Measurements from ENCODE around the gene CCRL2.
A peak's percentile ranks its signal among the peaks of the same experiment; 100 is the strongest.

The CCRL2 gene

GRCh38 chr3:46406788-46407611 lies at the start of gene CCRL2, which contains the start of gene CCR5AS:
Gene CCRL2 (plus strand): TSS chr3:46407259. CDS start chr3:46408080, 821 bp downstream.
Gene CCR5AS (minus strand): TSS chr3:46407066.
- intact Hi-C loops (cut with DNase I) = no loop called here
- DNase-seq = peak in 21 of 42 donors; percentile 12 to 66 (median 35)

GRCh38 chr3:46358466-46358865 lies 48.6 kb upstream of the CCRL2 start:
- DNase-seq = peak in 1 of 42 donors; percentile 23
- intact Hi-C loops (cut with DNase I) = no loop called here

GRCh38 chr3:46359733-46360493 lies 47.1 kb upstream of the CCRL2 start:
- DNase-seq = peak in 20 of 42 donors; percentile 24 to 73 (median 42)
- intact Hi-C loops (cut with DNase I) = no loop called here

- intact Hi-C loops (cut with DNase I) = no loop called here
- DNase-seq = peak in 2 of 42 donors; percentile 10 to 36
Measured at GRCh38 chr3:46360907-46361306, 46.2 kb upstream of the CCRL2 start.

GRCh38 chr3:46361408-46362283 lies 45.4 kb upstream of the CCRL2 start:
- intact Hi-C loops (cut with DNase I) = no loop called here
- DNase-seq = peak in 6 of 42 donors; percentile 8 to 57 (median 29)

- no peak for DNase-seq
- intact Hi-C loops (cut with DNase I) = no loop called here
Measured at GRCh38 chr3:46365041-46365440, 42.0 kb upstream of the CCRL2 start.

- peak in 1 of 42 donors; percentile 21 for DNase-seq
- intact Hi-C loops (cut with DNase I) = no loop called here
Measured at GRCh38 chr3:46365737-46366524, 41.1 kb upstream of the CCRL2 start.

GRCh38 chr3:46367811-46368210 lies 39.2 kb upstream of the CCRL2 start:
- DNase-seq = no peak
- intact Hi-C loops (cut with DNase I) = no loop called here

- intact Hi-C loops (cut with DNase I) = no loop called here
Measured at GRCh38 chr3:46368569-46368968, 38.5 kb upstream of the CCRL2 start.

GRCh38 chr3:46369151-46369550 lies 37.9 kb upstream of the CCRL2 start:
- intact Hi-C loops (cut with DNase I) = no loop called here
- no peak for DNase-seq

More at GRCh38 chr3:46368569-46368968, 38.5 kb upstream of the CCRL2 start:
- DNase-seq = peak in 40 of 42 donors; percentile 14 to 75 (median 46)

- DNase-seq = no peak
- intact Hi-C loops (cut with DNase I) = no loop called here
Measured at GRCh38 chr3:46369675-46370132, 37.4 kb upstream of the CCRL2 start.

GRCh38 chr3:46370839-46371518 lies 36.1 kb upstream of the CCRL2 start, which contains the start of gene CCR5:
Gene CCR5 (plus strand): TSS chr3:46370946. CDS start chr3:46372903, 1,957 bp downstream.
- intact Hi-C loops (cut with DNase I) = no loop called here
- no peak for DNase-seq

- no peak for DNase-seq
- intact Hi-C loops (cut with DNase I) = no loop called here
Measured at GRCh38 chr3:46371519-46372340, 35.3 kb upstream of the CCRL2 start.

GRCh38 chr3:46372492-46373359 lies 34.3 kb upstream of the CCRL2 start:
- DNase-seq = no peak
- intact Hi-C loops (cut with DNase I) = no loop called here

- intact Hi-C loops (cut with DNase I) = no loop called here
Measured at GRCh38 chr3:46374755-46375154, 32.3 kb upstream of the CCRL2 start.

GRCh38 chr3:46375218-46375617 lies 31.8 kb upstream of the CCRL2 start:
- intact Hi-C loops (cut with DNase I) = no loop called here
- DNase-seq = no peak

More at GRCh38 chr3:46374755-46375154, 32.3 kb upstream of the CCRL2 start:
- no peak for DNase-seq
